ENCODE results near the gene DHX8.
A peak's percentile ranks its signal among the peaks of the same experiment; 100 is the strongest.
"Not testable (repeated sequence)": the region's sequence is repeated elsewhere in the genome, so short reads cannot be mapped to it uniquely, and the experiment has no call there.

Gene DHX8

GRCh38 chr17:43456661-43457361 is 27.0 kb upstream of the DHX8 start:
- DNase-seq (ENCODE audit: insufficient read length, low spot score) (no peak), FAIRE-seq (no peak)
- TF ChIP-seq POU2F2 (IDR thresholded peaks at IDR 0.05; ENCODE audit: low read depth, low read length) (no peak), PAX5 (IDR thresholded peaks at IDR 0.05; ENCODE audit: insufficient read depth, low read length, severe bottlenecking) (no peak), POLR2A (IDR thresholded peaks at IDR 0.05; ENCODE audit: low read depth, low read length) (no peak), POLR2AphosphoS5 (IDR thresholded peaks at IDR 0.05; ENCODE audit: low read depth, low read length) (no peak), TAF1 (IDR thresholded peaks at IDR 0.05; ENCODE audit: low read depth, low read length) (no peak), SPI1 (IDR thresholded peaks at IDR 0.05; ENCODE audit: low read depth, low read length) (no peak)

GRCh38 chr17:43457362-43457692 is 26.4 kb upstream of the DHX8 start:
- TF ChIP-seq SPI1 (IDR thresholded peaks at IDR 0.05; ENCODE audit: low read depth, low read length) (no peak), POLR2A (IDR thresholded peaks at IDR 0.05; ENCODE audit: low read depth, low read length) (no peak), POU2F2 (IDR thresholded peaks at IDR 0.05; ENCODE audit: low read depth, low read length) (no peak), TAF1 (IDR thresholded peaks at IDR 0.05; ENCODE audit: low read depth, low read length) (no peak), POLR2AphosphoS5 (IDR thresholded peaks at IDR 0.05; ENCODE audit: low read depth, low read length) (no peak), PAX5 (IDR thresholded peaks at IDR 0.05; ENCODE audit: insufficient read depth, low read length, severe bottlenecking) (no peak)
- DNase-seq (ENCODE audit: insufficient read length, low spot score) (no peak), FAIRE-seq (no peak)

- FAIRE-seq; DNase-seq (ENCODE audit: insufficient read length, low spot score): not testable (repeated sequence)
Measured at GRCh38 chr17:43459878-43460277, 23.9 kb upstream of the DHX8 start.

- no peak for TF ChIP-seq PAX5 (IDR thresholded peaks at IDR 0.05; ENCODE audit: insufficient read depth, low read length, severe bottlenecking)
- DNase-seq (ENCODE audit: insufficient read length, low spot score) = no peak
- FAIRE-seq = no peak
Measured at GRCh38 chr17:43461185-43461584, 22.6 kb upstream of the DHX8 start.

GRCh38 chr17:43462569-43462968 is 21.2 kb upstream of the DHX8 start:
- FAIRE-seq; DNase-seq (ENCODE audit: insufficient read length, low spot score): not testable (repeated sequence)

- FAIRE-seq (no peak), DNase-seq (ENCODE audit: insufficient read length, low spot score) (no peak)
- no peak for TF ChIP-seq POLR2AphosphoS5 (IDR thresholded peaks at IDR 0.05; ENCODE audit: low read depth, low read length)
- no peak for TF ChIP-seq TAF1 (IDR thresholded peaks at IDR 0.05; ENCODE audit: low read depth, low read length)
Measured at GRCh38 chr17:43463241-43463640, 20.5 kb upstream of the DHX8 start.

GRCh38 chr17:43464046-43464445 is 19.7 kb upstream of the DHX8 start:
- TF ChIP-seq POLR2A (IDR thresholded peaks at IDR 0.05; ENCODE audit: low read depth, low read length) = no peak
- no peak for DNase-seq (ENCODE audit: insufficient read length, low spot score)
- no peak for FAIRE-seq

GRCh38 chr17:43465049-43465448 is 18.7 kb upstream of the DHX8 start:
- TF ChIP-seq POLR2AphosphoS5 (IDR thresholded peaks at IDR 0.05; ENCODE audit: low read depth, low read length) (no peak), PAX5 (IDR thresholded peaks at IDR 0.05; ENCODE audit: insufficient read depth, low read length, severe bottlenecking) (no peak), TAF1 (IDR thresholded peaks at IDR 0.05; ENCODE audit: low read depth, low read length) (no peak), SPI1 (IDR thresholded peaks at IDR 0.05; ENCODE audit: low read depth, low read length) (no peak), POU2F2 (IDR thresholded peaks at IDR 0.05; ENCODE audit: low read depth, low read length) (no peak), POLR2A (IDR thresholded peaks at IDR 0.05; ENCODE audit: low read depth, low read length) (no peak)
- FAIRE-seq (no peak), DNase-seq (ENCODE audit: insufficient read length, low spot score) (no peak)

GRCh38 chr17:43467981-43468581 is 15.7 kb upstream of the DHX8 start:
- no peak for DNase-seq (ENCODE audit: insufficient read length, low spot score)
- TF ChIP-seq TAF1 (IDR thresholded peaks at IDR 0.05; ENCODE audit: low read depth, low read length) (no peak), POLR2AphosphoS5 (IDR thresholded peaks at IDR 0.05; ENCODE audit: low read depth, low read length) (no peak), POLR2A (IDR thresholded peaks at IDR 0.05; ENCODE audit: low read depth, low read length) (no peak), PAX5 (IDR thresholded peaks at IDR 0.05; ENCODE audit: insufficient read depth, low read length, severe bottlenecking) (no peak), SPI1 (IDR thresholded peaks at IDR 0.05; ENCODE audit: low read depth, low read length) (no peak), POU2F2 (IDR thresholded peaks at IDR 0.05; ENCODE audit: low read depth, low read length) (no peak)
- no peak for FAIRE-seq

GRCh38 chr17:43468691-43469139 is 15.1 kb upstream of the DHX8 start:
- DNase-seq (ENCODE audit: insufficient read length, low spot score) (no peak), FAIRE-seq (no peak)
- TF ChIP-seq SPI1 (IDR thresholded peaks at IDR 0.05; ENCODE audit: low read depth, low read length) = no peak
- no peak for TF ChIP-seq PAX5 (IDR thresholded peaks at IDR 0.05; ENCODE audit: insufficient read depth, low read length, severe bottlenecking)
- TF ChIP-seq TAF1 (IDR thresholded peaks at IDR 0.05; ENCODE audit: low read depth, low read length) = no peak
- TF ChIP-seq POLR2A (IDR thresholded peaks at IDR 0.05; ENCODE audit: low read depth, low read length) = no peak
- no peak for TF ChIP-seq POU2F2 (IDR thresholded peaks at IDR 0.05; ENCODE audit: low read depth, low read length)
- no peak for TF ChIP-seq POLR2AphosphoS5 (IDR thresholded peaks at IDR 0.05; ENCODE audit: low read depth, low read length)

- FAIRE-seq (peak; percentile 20), DNase-seq (ENCODE audit: insufficient read length, low spot score) (no peak)
- TF ChIP-seq SPI1 (IDR thresholded peaks at IDR 0.05; ENCODE audit: low read depth, low read length) (no peak), POLR2AphosphoS5 (IDR thresholded peaks at IDR 0.05; ENCODE audit: low read depth, low read length) (no peak), PAX5 (IDR thresholded peaks at IDR 0.05; ENCODE audit: insufficient read depth, low read length, severe bottlenecking) (no peak), TAF1 (IDR thresholded peaks at IDR 0.05; ENCODE audit: low read depth, low read length) (no peak), POLR2A (IDR thresholded peaks at IDR 0.05; ENCODE audit: low read depth, low read length) (no peak), POU2F2 (IDR thresholded peaks at IDR 0.05; ENCODE audit: low read depth, low read length) (no peak)
Measured at GRCh38 chr17:43469145-43469544, 14.6 kb upstream of the DHX8 start.

All from GM12891 (cell line).